ENCODE results near the gene CRIM1.

GRCh38 chr2:36404754-36405153 is 49.2 kb downstream of the CRIM1 start:
- TF ChIP-seq CTCF (IDR thresholded peaks at IDR 0.05) (no peak), POLR2A (IDR thresholded peaks at IDR 0.05) (no peak)

All from lower leg skin (tissue), 3 donors.